SW 1271 (cell line): ENCODE results near the gene AXIN1.

Experiments
- DNase-seq, 2 experiments: peaks; one replicate each; lab custom pipeline; 2025; lab: John Stamatoyannopoulos, UW

Gene AXIN1

GRCh38 chr16:301235-301634, 51.3 kb downstream of the AXIN1 start:
- DNase-seq: no peak

GRCh38 chr16:297832-298231, 54.7 kb downstream of the AXIN1 start:
- DNase-seq: no peak

- DNase-seq: no peak
Observed at GRCh38 chr16:296806-297510, 55.6 kb downstream of the AXIN1 start.

DNA sequence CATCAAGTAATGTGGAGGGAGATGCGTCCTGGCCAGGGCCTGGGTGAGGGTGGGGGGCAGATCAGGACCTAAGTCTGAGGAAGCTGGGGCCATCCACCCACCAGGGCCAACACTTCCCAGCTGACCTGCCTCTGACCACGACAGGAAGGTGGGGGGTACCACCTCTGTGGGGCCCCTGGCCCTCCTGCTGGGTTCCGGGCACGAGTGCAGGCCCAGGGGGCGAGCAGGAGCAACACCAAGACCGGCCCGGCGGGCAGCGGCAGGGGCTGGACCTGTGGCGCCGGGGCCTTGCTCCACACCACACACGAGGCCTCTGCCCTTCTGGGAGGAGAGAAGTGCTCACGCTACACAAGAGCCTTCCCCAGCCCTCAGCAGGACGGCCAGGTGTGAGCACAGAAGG, 56.2 kb downstream of the AXIN1 start:
- no peak for DNase-seq

GRCh38 chr16:293043-293775, 59.3 kb downstream of the AXIN1 start:
- DNase-seq: no peak

DNA sequence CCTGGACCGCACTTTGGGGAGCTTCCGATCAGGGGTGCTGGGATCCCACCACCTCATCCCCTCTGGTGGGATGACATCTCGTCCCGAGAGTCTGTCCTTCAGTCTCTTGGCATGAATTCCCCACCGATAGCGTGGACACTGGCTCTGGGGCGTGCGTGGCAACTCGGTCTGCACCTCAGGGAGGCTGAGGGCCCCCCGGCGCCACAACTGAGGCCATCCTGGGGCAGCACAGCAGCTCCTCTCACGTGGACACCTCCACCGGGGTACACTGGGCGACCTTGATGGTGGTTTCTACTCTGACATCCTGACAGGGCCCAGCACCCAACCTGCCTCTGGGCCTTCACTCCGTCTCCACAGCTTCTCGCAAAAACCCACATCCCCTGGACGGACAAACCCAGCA, 61.0 kb downstream of the AXIN1 start:
- no peak for DNase-seq

DNA sequence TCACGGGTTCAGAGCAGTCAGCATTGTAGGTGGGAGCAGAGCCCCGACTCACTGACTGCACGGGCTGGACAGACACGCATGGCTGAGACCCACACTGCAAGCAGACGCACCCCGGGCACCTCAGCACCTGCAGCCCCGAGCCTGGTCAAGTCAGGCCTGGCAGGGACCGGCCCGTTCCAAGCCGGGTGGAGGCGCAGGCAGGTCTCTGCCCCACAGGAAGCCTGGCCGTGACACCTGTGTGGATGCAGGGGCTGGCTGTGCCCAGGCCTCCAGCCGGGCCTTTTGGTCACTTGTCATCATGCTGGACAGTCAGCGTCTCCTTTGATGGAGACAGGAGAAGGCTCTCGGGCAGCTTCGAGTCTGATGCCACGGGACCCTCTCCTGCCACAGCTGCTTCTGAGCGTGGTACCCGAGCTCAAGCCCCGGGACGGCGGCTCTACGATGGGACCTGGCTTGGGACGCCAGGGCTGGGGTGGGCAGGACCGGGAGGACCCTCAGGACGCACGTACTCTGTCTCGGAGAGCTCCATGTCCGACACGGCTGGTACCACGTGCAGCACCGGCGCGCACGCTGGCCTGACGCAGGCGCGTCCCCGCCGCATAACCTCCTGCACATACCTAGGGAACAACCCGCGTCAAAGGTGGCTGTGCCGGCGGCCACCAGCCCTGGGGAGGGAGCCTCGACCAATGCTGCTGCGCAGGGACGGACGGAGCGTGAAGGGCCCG, 61.7 kb downstream of the AXIN1 start:
- no peak for DNase-seq

DNA sequence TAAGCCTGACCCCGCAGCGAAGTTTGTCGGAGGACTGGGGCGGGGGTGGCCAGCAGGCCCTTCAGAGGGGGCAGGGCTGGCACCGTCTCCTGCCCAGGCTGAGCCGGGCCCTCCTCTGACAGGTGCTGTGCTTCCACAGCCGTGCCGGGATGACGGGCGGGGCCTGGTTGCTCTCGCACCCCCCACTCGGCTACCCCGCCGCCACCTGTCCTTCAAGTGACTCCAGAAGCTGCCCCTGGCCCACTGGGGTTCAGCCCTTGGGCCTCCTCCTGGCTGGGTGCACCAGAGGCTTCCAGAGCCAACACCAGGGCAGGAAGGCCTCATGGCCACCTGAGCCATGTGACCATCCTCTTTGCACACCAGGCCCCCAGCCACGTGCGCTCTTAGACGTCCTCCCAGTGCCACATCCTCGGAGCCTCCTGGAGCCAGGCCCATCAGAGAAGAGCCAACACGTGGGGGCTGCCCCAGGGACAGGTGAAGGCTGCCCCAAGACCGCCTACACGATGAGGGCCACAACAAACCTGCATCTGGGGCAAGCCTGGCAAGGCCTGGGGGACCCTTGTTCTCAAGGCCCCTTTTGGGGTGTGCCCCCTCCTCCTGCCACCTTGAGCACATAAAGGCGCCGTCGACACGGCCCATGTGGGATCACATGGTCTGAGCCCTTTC, 62.4 kb downstream of the AXIN1 start:
- DNase-seq: no peak

GRCh38 chr16:289395-289997, 63.0 kb downstream of the AXIN1 start:
- no peak for DNase-seq

GRCh38 chr16:287981-288920, 64.3 kb downstream of the AXIN1 start:
- DNase-seq: no peak

GRCh38 chr16:287298-287811, 65.2 kb downstream of the AXIN1 start:
- DNase-seq: no peak

DNA sequence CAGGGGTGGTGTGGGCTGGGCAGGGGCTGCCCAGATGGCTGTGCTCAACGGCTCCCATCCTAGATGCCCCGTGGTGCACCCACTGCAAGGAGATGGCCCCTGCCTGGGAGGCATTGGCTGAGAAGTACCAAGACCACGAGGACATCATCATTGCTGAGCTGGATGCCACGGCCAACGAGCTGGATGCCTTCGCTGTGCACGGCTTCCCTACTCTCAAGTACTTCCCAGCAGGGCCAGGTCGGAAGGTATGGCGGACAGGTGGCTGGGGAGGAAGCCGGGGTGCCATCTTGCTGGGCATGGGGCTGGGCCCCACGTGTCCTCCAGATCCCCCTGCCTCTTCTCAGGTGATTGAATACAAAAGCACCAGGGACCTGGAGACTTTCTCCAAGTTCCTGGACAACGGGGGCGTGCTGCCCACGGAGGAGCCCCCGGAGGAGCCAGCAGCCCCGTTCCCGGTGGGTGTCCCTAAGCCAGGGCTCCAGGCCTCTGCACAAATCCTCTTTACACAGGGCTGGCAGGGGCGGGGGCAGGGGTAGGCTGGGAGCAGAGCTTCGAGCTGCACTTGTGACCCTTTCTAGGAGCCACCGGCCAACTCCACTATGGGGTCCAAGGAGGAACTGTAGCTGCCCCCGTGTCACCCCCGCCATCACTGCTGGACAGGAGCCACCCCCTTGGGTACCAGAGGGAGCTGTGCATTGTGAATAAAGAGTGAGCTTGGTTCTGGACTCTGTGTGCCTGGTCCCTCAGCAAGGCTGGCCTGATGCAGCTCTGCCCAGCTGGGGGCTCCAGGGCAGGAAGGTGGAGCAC, 65.8 kb downstream of the AXIN1 start:
- DNase-seq: no peak

DNA sequence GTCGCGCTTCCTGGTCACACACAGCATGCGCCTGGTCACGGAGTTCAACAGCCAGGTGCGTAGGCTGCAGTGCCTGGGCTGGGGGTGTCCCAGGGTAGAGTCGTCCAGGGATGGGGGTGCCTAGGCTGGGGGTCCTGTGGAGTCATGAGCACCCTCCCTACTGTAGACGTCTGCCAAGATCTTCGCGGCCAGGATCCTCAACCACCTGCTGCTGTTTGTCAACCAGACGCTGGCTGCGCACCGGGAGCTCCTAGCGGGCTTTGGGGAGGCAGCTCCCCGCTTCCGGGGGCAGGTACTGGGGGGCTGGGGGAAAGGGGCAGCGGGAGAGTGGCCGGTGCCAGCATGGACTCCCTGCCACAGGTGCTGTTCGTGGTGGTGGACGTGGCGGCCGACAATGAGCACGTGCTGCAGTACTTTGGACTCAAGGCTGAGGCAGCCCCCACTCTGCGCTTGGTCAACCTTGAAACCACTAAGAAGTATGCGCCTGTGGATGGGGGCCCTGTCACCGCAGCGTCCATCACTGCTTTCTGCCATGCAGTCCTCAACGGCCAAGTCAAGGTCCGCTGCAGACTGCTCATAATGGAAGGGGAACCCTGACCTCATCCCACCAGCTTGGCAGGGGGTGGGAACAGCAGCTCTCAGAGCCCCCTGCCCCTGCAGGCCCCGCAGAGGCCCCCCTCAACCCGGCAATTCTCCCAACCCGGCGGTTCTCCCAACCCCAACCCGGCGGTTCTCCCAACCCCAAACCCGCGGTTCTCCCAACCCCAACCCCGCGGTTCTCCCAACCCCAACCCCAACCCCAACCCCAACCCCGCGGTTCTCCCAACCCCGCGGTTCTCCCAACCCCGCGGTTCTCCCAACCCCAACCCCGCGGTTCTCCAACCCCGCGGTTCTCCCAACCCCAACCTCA, 67.1 kb downstream of the AXIN1 start:
- no peak for DNase-seq

DNA sequence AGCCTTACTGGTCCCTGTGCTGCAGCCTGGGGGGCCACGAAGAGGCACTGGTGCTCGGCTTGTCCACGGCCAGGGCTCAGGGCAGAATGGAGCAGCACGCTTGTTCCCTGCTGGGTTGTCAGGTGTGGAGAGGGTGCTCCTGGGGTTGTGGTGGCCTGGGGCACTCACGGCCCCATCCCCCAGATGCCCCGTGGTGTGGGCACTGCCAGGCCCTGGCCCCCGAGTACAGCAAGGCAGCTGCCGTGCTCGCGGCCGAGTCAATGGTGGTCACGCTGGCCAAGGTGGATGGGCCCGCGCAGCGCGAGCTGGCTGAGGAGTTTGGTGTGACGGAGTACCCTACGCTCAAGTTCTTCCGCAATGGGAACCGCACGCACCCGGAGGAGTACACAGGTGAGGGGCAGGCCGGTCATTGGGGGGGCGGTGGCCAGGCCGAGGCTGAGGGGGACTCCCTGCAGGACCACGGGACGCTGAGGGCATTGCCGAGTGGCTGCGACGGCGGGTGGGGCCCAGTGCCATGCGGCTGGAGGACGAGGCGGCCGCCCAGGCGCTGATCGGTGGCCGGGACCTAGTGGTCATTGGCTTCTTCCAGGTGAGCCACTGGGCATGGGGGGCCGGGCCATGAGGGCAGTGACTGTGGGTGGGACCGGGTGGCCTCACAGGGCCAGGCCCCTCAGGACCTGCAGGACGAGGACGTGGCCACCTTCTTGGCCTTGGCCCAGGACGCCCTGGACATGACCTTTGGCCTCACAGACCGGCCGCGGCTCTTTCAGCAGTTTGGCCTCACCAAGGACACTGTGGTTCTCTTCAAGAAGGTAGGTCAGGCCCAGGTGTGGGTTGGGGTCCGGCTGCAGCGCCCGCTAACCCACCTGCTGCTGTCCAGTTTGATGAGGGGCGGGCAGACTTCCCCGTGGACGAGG, 68.1 kb downstream of the AXIN1 start:
- DNase-seq: no peak

DNA sequence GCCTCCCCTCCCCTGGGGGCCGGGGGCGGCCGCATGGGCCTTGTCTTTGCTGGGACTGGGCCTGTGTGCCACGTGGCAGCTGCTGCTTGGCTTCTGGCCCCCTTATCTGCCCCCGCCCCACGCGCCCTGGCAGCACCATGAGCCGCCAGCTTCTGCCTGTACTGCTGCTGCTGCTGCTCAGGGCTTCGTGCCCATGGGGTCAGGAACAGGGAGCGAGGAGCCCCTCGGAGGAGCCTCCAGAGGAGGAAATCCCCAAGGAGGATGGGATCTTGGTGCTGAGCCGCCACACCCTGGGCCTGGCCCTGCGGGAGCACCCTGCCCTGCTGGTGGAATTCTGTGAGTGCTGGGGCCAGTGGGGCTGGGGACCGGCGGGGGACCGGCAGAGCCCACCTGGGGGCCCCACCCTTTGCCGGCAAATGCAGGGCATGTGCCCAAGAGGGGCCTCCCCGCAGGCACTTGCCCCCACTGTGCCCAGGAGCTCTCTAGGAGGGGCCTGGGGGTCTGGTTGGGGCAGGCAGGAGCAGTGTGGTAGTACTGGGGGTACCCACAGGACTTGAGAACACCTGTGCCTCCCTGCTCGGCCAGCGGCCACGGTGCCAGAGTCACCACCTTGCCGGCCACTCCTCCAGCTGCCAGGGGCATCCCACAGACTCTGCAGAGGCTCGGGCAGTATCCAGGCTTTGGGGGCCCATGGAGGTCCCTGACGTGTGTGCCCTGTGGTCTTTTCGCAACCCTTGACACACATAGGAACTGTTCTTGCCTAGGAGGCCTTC, 69.3 kb downstream of the AXIN1 start, which contains the start of gene PDIA2:
Gene PDIA2 (plus strand): TSS at position 132 of the 773 bp plus-strand sequence. CDS start 6 bp downstream, at position 138.
- no peak for DNase-seq

- no peak for DNase-seq
Observed at GRCh38 chr16:282491-282890, 70.0 kb downstream of the AXIN1 start.
